Endothelial cell (in vitro differentiated cells): ENCODE results near the gene TBC1D8. TPM values are rescaled to one million over a fixed set of nuclear protein-coding genes. Genes with fewer than 3 reads are reported as not detected.

Experiments used
- DNase-seq: peaks from one replicate; pipeline ENCODE4 v3.0.0; 2021; ENCODE audit warnings: low spot score
- H3K27ac Mint-ChIP-seq: one replicate; pipeline ENCODE4 v1.8.0; 2021; ENCODE audit warnings: mixed read lengths, inconsistent platforms; ENCODE audit not compliant: unreplicated experiment
- H3K27me3 Mint-ChIP-seq: one replicate; pipeline ENCODE4 v1.8.0; 2021; ENCODE audit warnings: mild to moderate bottlenecking, moderate library complexity, mixed read lengths, inconsistent platforms; ENCODE audit not compliant: unreplicated experiment
- H3K36me3 Mint-ChIP-seq: one replicate; pipeline ENCODE4 v1.8.0; 2021; ENCODE audit warnings: mild to moderate bottlenecking, low read depth, mixed read lengths, inconsistent platforms; ENCODE audit not compliant: unreplicated experiment
- H3K4me1 Mint-ChIP-seq: one replicate; pipeline ENCODE4 v1.8.0; 2021; ENCODE audit warnings: mild to moderate bottlenecking, mixed read lengths, inconsistent platforms; ENCODE audit not compliant: unreplicated experiment
- H3K4me3 Mint-ChIP-seq: one replicate; pipeline ENCODE4 v1.8.0; 2021; ENCODE audit warnings: mild to moderate bottlenecking, mixed read lengths, inconsistent platforms; ENCODE audit not compliant: unreplicated experiment
- H3K9me3 Mint-ChIP-seq: one replicate; pipeline ENCODE4 v1.8.0; 2021; ENCODE audit warnings: mixed read lengths, inconsistent platforms; ENCODE audit not compliant: unreplicated experiment
- total RNA-seq: library from RNA; stranded (reverse); fragmentation: NEBNext Ultra II Directional; extraction: Animal tissue kit (Norgen Biotek cat#: 25700); gene quantifications from one replicate; pipeline ENCODE4 v1.2.1, GENCODE V29; 2021; ENCODE audit not compliant: unreplicated experiment
- TF ChIP-seq, protein P1 (sequence below): fragments of 200-600 bp; sonication (generic); IDR thresholded peaks from one replicate; pipeline ENCODE4 v1.5.0; 2021; ENCODE audit warnings: antibody characterized with exemption; ENCODE audit not compliant: unreplicated experiment

Gene TBC1D8
- total RNA-seq, 1 donor from 2014 or later, result 27.5 TPM

DNA sequence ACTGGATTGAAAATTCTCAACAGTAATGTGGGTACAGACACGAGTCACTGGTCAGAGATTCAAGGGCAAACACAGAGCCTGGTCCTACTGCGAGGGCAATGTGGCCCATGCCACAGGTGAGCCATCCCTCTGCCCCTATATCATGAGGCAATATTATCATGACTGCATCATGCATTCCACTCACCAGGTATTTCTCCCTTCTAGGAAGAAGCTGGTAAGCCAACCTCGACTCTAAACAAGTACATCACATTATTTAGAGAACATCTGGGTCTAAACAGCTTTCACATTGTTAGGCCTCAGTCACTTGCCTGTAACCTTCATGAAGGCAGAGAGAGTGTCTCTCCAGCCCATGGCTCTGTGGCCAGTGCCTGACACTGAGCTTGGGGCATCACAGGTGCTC lies 163.6 kb downstream of the TBC1D8 start:
- Mint-ChIP-seq H3K4me3 (no peak overlapping the region), H3K4me1 (peaks cover 15% of the 10 kb centered on the region), H3K36me3 (peaks cover 27% of the 10 kb centered on the region), H3K9me3 (no peaks in the 10 kb centered on the region), H3K27ac (no peak overlapping the region), H3K27me3 (peaks cover 6% of the 10 kb centered on the region)
- no peak for DNase-seq
- TF ChIP-seq, protein P1, sequence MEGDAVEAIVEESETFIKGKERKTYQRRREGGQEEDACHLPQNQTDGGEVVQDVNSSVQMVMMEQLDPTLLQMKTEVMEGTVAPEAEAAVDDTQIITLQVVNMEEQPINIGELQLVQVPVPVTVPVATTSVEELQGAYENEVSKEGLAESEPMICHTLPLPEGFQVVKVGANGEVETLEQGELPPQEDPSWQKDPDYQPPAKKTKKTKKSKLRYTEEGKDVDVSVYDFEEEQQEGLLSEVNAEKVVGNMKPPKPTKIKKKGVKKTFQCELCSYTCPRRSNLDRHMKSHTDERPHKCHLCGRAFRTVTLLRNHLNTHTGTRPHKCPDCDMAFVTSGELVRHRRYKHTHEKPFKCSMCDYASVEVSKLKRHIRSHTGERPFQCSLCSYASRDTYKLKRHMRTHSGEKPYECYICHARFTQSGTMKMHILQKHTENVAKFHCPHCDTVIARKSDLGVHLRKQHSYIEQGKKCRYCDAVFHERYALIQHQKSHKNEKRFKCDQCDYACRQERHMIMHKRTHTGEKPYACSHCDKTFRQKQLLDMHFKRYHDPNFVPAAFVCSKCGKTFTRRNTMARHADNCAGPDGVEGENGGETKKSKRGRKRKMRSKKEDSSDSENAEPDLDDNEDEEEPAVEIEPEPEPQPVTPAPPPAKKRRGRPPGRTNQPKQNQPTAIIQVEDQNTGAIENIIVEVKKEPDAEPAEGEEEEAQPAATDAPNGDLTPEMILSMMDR, result no peak

DNA sequence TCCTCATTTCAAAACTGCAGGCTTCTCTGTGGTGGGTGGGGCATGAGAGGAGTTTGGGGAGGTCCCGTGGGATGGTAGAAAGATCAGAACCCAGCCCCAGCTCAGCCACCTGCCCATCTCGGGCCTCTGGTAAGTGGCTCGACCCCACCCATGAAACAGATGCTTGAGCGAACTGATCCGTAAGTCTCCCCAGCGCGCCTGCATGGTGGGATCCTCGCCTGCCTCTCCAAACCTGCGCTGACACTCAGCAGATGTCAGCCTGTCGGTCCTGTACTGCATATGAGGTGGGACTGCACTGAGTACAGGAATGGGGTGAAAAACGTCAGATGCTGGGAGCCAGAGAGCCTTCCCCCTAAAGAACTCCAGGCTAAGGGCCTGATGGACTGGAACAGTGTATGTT lies 165.0 kb downstream of the TBC1D8 start:
- Mint-ChIP-seq H3K9me3 (no peaks in the 10 kb centered on the region), H3K36me3 (peaks cover 28% of the 10 kb centered on the region), H3K27me3 (peaks cover 5% of the 10 kb centered on the region), H3K4me1 (peaks cover 29% of the 10 kb centered on the region), H3K27ac (no peak overlapping the region), H3K4me3 (no peak overlapping the region)
- no peak for DNase-seq
- TF ChIP-seq, protein P1, result no peak

DNA sequence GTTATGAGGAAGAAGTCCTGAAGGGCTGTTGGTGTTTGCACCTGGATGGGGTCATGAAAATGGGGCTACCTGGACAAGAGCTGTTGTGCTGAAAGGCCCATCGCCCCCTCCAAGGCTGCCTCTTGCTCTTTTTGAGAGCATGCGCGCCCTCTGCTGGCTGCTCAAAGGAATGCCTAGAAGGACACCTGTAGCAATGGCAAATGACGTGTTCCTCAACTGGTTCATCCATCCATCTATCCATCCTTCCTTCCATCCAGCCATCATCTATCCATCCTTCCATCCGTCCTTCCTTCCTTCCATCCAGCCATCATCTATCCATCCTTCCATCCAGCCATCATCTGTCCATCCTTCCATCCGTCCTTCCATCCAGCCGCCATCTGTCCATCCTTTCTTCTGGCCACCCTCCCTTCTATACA lies 166.3 kb downstream of the TBC1D8 start:
- Mint-ChIP-seq H3K4me3 (peak overlapping the region; percentile 26), H3K4me1 (peaks cover 38% of the 10 kb centered on the region), H3K9me3 (no peaks in the 10 kb centered on the region), H3K36me3 (peaks cover 24% of the 10 kb centered on the region), H3K27me3 (peaks cover 2% of the 10 kb centered on the region), H3K27ac (no peak overlapping the region)
- TF ChIP-seq, protein P1, result peak; percentile 85
- peak; percentile 77 for DNase-seq

DNA sequence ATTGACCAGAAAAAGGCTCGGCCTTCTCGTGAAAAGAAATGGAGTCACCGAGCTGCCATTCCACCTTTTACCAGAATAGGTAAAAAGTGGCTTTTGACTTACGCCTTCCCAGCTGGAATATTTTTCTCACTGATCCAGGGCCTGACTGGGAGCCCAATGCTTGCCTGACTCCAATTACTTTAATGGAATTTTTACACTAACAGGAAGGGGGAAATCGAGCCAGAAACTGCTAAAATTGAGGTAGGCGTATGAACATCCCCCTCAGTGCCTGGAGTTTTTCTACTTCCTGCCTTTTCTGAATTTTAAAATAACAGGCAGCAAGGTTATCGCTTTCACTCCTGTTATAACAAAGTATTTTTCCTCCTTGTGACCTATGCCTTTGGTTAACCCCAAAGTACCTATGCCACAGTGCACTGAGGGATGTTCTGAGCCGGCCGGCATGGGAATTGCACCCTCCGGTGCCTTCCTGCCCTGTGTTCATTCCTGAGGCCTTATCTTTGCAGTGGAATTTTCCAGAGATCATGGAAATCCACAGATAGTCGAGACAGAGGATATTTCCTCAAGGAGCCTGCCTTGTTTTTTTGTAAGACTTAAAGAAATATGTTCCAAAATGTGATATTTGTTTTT lies 167.4 kb downstream of the TBC1D8 start:
- H3K27ac Mint-ChIP-seq, result peak overlapping the region; percentile 34
- TF ChIP-seq, protein P1, result no peak
- no peaks in the 10 kb centered on the region for H3K27me3 Mint-ChIP-seq
- no peaks in the 10 kb centered on the region for H3K9me3 Mint-ChIP-seq
- no peak overlapping the region for H3K4me3 Mint-ChIP-seq
- peaks cover 35% of the 10 kb centered on the region for H3K4me1 Mint-ChIP-seq
- DNase-seq, result no peak
- peaks cover 15% of the 10 kb centered on the region for H3K36me3 Mint-ChIP-seq

DNA sequence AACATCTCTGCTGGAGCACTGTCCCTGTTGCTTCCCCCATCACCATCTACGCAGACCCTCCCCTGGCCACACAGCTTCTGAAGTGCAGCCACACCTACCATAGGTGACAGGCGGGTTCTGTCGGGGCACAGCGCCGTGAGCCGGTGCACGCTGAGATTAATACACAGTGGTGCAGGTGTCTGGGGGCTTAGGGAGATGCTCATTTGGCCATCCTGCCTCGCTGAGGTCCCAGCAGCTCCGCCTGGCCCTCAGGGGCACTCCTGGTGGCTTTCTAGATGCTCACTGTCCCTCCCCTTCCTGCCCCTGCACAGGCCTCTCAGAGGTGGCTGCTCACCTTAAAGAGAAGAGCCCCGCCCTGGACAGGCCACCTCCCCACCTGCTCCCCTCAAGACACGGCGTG lies 168.0 kb downstream of the TBC1D8 start:
- TF ChIP-seq, protein P1, result no peak
- H3K9me3 Mint-ChIP-seq, result no peaks in the 10 kb centered on the region
- no peak for DNase-seq
- no peak overlapping the region for H3K27ac Mint-ChIP-seq
- H3K27me3 Mint-ChIP-seq, result no peaks in the 10 kb centered on the region
- no peak overlapping the region for H3K4me3 Mint-ChIP-seq
- peaks cover 39% of the 10 kb centered on the region for H3K4me1 Mint-ChIP-seq
- peaks cover 21% of the 10 kb centered on the region for H3K36me3 Mint-ChIP-seq
